Measurements from ENCODE around the gene SDCCAG8. TPM values are rescaled to one million over a fixed set of nuclear protein-coding genes. Genes with fewer than 3 reads are reported as not detected.

The SDCCAG8 gene
- total RNA-seq, 4 donors from 2014 or later: 17.5 to 37.6 (median 21.7) TPM

- Histone ChIP-seq H3K36me3 (peaks cover 0 to 26% (median 0%) of the 10 kb centered on the region in 3 donors), H3K4me1 (peaks cover 0 to 5% (median 0%) of the 10 kb centered on the region in 3 donors), H3K27me3 (no peaks in the 10 kb centered on the region), H3K9me3 (no peaks in the 10 kb centered on the region), H3K27ac (no peak overlapping the region), H3K4me3 (no peak overlapping the region)
- intact Hi-C loops (cut with DNase I): no loop called here
- no peak for DNase-seq
- WGBS, 2 donors: 68 to 83% methylated on average over 2 of the region's 2 CpGs
- TF ChIP-seq POLR2A (IDR thresholded peaks at IDR 0.05): no peak
- no peak for TF ChIP-seq CTCF (IDR thresholded peaks at IDR 0.05)
Measured at GRCh38 chr1:243434594-243434993, 178.8 kb downstream of the SDCCAG8 start.

- TF ChIP-seq POLR2A (IDR thresholded peaks at IDR 0.05) (no peak), CTCF (IDR thresholded peaks at IDR 0.05) (no peak)
- Histone ChIP-seq H3K4me3 (no peak overlapping the region), H3K27ac (no peak overlapping the region), H3K36me3 (peaks cover 0 to 14% (median 0%) of the 10 kb centered on the region in 3 donors), H3K4me1 (peaks cover 0 to 5% (median 0%) of the 10 kb centered on the region in 3 donors), H3K27me3 (no peaks in the 10 kb centered on the region), H3K9me3 (no peaks in the 10 kb centered on the region)
- WGBS, 2 donors: 93 to 98% methylated on average over 3 of the region's 3 CpGs
- intact Hi-C loops (cut with DNase I): no loop called here
- DNase-seq: no peak
Measured at GRCh38 chr1:243435836-243436235, 180.0 kb downstream of the SDCCAG8 start.

- no peak for TF ChIP-seq CTCF (IDR thresholded peaks at IDR 0.05)
- TF ChIP-seq POLR2A (IDR thresholded peaks at IDR 0.05): no peak
- DNase-seq: no peak
- Histone ChIP-seq H3K9me3 (no peaks in the 10 kb centered on the region), H3K4me1 (peaks cover 0 to 5% (median 0%) of the 10 kb centered on the region in 3 donors), H3K27me3 (no peaks in the 10 kb centered on the region), H3K27ac (no peak overlapping the region), H3K36me3 (peaks cover 0 to 12% (median 0%) of the 10 kb centered on the region in 3 donors), H3K4me3 (no peak overlapping the region)
- intact Hi-C loops (cut with DNase I): no loop called here
- 58 to 79% methylated on average over 3 of the region's 3 CpGs for WGBS, 2 donors
Measured at GRCh38 chr1:243438146-243438545, 182.3 kb downstream of the SDCCAG8 start.

GRCh38 chr1:243438815-243439214, 183.0 kb downstream of the SDCCAG8 start:
- no peak overlapping the region for H3K4me3 ChIP-seq
- no peaks in the 10 kb centered on the region for H3K27me3 ChIP-seq
- no peak overlapping the region for H3K27ac ChIP-seq
- 48 to 76% methylated on average over 2 of the region's 2 CpGs for WGBS, 2 donors
- peaks cover 0 to 5% (median 0%) of the 10 kb centered on the region in 3 donors for H3K4me1 ChIP-seq
- intact Hi-C loops (cut with DNase I): no loop called here
- H3K9me3 ChIP-seq: no peaks in the 10 kb centered on the region
- no peak for TF ChIP-seq CTCF (IDR thresholded peaks at IDR 0.05)
- no peak for TF ChIP-seq POLR2A (IDR thresholded peaks at IDR 0.05)
- H3K36me3 ChIP-seq: peaks cover 0 to 12% (median 0%) of the 10 kb centered on the region in 3 donors
- no peak for DNase-seq

GRCh38 chr1:243440406-243440805, 184.6 kb downstream of the SDCCAG8 start:
- WGBS, 2 donors: 84 to 87% methylated on average over 2 of the region's 2 CpGs
- no peak for DNase-seq
- H3K4me3 ChIP-seq: no peak overlapping the region
- H3K4me1 ChIP-seq: peaks cover 0 to 5% (median 0%) of the 10 kb centered on the region in 3 donors
- H3K36me3 ChIP-seq: peaks cover 0 to 16% (median 0%) of the 10 kb centered on the region in 3 donors
- no peak overlapping the region for H3K27ac ChIP-seq
- no peaks in the 10 kb centered on the region for H3K9me3 ChIP-seq
- H3K27me3 ChIP-seq: no peaks in the 10 kb centered on the region
- intact Hi-C loops (cut with DNase I): no loop called here
- TF ChIP-seq CTCF (IDR thresholded peaks at IDR 0.05) (no peak), POLR2A (IDR thresholded peaks at IDR 0.05) (no peak)

Data from esophagus squamous epithelium (tissue), 5 donors.